PFSK-1 (cell line): ENCODE measurements around the gene NFKB1.

ENCODE experiments used
- FOXP2 ChIP-seq: optimal IDR thresholded peaks from 2 replicates; pipeline ENCODE3; 2011; ENCODE audit warnings: borderline replicate concordance, control low read depth, inconsistent platforms; ENCODE audit not compliant: insufficient read depth; ENCODE audit errors: extremely low read length, extremely low read depth
- POLR2AphosphoS5 ChIP-seq: IDR thresholded peaks from 2 replicates; pipeline ENCODE4 v1.6.1; 2012; ENCODE audit warnings: low read depth, mild to moderate bottlenecking, control low read depth, low read length, moderate library complexity
- SIN3A ChIP-seq: IDR thresholded peaks from 2 replicates; pipeline ENCODE4 v1.6.1; 2012; ENCODE audit warnings: mild to moderate bottlenecking, low read length, moderate library complexity, borderline replicate concordance; ENCODE audit not compliant: insufficient read depth
- TAF1 ChIP-seq: IDR thresholded peaks from 2 replicates; pipeline ENCODE4 v1.6.1; 2012; ENCODE audit warnings: low read length, control low read depth, borderline replicate concordance; ENCODE audit not compliant: insufficient read depth
- TF ChIP-seq, protein P1 (sequence below), 2 experiments: IDR thresholded peaks; 2 replicates each; pipeline versions ENCODE4 v1.6.1 to v1.8.0; 2011 to 2012; ENCODE audit warnings: low read depth in 2 of 2, low read length in 2 of 2, control low read depth in 1 of 2, inconsistent platforms in 1 of 2, mild to moderate bottlenecking in 1 of 2, moderate library complexity in 1 of 2; ENCODE audit not compliant: insufficient read depth in 1 of 2

The NFKB1 gene

DNA sequence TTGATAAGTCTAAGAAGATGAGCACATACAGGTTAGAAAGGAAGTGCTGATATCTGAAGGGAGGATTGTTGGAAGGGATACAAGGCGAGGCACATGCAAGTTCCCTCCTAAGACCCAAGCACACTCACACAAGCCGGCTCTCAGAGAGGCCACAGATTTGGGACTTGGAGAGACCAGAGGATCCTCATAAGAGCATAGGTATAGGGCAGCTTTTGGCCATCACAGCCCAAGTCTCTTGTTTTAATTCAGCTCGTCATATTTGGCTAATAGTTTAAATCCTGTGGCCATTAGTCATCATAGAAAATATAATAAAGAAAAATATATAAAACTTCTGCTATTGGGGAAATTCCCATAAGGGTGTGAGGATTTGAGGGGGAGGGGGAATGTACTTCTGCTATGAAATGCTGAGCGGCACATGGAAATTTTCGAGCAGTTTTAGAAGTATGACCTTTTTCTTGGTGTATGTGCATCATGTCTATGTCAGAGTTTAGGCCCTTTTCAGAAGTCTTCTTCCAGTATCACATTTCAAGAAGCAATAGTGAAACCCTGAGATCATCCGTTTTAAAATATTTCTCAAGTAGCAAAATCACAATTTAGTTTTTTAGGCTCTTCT is 97.7 kb downstream of the NFKB1 start:
- no peak for TF ChIP-seq SIN3A
- TF ChIP-seq TAF1: no peak
- no peak for TF ChIP-seq FOXP2
- no peak for TF ChIP-seq POLR2AphosphoS5
- TF ChIP-seq, protein P1, sequence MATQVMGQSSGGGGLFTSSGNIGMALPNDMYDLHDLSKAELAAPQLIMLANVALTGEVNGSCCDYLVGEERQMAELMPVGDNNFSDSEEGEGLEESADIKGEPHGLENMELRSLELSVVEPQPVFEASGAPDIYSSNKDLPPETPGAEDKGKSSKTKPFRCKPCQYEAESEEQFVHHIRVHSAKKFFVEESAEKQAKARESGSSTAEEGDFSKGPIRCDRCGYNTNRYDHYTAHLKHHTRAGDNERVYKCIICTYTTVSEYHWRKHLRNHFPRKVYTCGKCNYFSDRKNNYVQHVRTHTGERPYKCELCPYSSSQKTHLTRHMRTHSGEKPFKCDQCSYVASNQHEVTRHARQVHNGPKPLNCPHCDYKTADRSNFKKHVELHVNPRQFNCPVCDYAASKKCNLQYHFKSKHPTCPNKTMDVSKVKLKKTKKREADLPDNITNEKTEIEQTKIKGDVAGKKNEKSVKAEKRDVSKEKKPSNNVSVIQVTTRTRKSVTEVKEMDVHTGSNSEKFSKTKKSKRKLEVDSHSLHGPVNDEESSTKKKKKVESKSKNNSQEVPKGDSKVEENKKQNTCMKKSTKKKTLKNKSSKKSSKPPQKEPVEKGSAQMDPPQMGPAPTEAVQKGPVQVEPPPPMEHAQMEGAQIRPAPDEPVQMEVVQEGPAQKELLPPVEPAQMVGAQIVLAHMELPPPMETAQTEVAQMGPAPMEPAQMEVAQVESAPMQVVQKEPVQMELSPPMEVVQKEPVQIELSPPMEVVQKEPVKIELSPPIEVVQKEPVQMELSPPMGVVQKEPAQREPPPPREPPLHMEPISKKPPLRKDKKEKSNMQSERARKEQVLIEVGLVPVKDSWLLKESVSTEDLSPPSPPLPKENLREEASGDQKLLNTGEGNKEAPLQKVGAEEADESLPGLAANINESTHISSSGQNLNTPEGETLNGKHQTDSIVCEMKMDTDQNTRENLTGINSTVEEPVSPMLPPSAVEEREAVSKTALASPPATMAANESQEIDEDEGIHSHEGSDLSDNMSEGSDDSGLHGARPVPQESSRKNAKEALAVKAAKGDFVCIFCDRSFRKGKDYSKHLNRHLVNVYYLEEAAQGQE (IDR thresholded peaks at IDR 0.05; ENCODE audit: insufficient read depth in 1 of 2, low read depth in 2 of 2, low read length in 2 of 2): no peak

DNA sequence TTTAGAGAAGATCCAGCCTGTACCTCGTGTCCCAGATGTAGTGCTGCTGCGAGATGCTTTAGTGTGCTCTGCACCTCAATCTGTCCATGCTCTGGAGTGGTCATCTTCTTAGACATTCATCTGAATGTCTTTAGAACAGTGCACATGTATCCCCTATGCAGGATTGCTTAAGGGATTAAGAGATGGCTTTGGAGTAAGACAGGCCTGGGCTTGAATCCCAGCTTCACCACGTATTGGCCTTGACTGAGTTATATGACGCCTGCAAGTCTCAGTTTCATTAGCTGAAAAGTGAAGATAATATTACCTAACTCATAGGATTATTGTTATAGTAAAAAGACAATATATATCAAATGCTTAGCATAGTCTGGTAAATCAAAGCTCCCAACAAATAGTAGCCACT is 98.3 kb downstream of the NFKB1 start:
- no peak for TF ChIP-seq TAF1
- no peak for TF ChIP-seq SIN3A
- TF ChIP-seq FOXP2: no peak
- TF ChIP-seq POLR2AphosphoS5: no peak
- TF ChIP-seq, protein P1 (IDR thresholded peaks at IDR 0.05; ENCODE audit: insufficient read depth in 1 of 2, low read depth in 2 of 2, low read length in 2 of 2): no peak

DNA sequence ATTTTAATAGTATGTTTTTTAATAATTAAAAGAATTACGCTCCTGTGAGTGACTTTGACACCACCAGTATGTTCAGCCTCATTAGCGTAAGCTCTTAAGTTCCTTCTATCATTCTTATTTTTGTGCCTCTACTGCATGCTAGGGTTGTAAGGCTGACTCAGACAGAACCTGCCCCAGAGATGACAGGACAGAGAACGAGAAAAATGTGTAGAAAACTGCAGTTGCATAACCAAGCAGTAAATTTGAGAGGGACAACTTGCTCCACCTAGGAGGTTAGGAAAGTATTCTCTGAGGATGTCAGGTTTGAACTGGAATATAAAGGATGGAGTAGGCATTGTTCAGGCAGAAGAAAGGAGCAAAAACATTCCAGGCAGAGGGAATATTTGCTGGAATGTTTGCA is 98.7 kb downstream of the NFKB1 start:
- TF ChIP-seq POLR2AphosphoS5: no peak

DNA sequence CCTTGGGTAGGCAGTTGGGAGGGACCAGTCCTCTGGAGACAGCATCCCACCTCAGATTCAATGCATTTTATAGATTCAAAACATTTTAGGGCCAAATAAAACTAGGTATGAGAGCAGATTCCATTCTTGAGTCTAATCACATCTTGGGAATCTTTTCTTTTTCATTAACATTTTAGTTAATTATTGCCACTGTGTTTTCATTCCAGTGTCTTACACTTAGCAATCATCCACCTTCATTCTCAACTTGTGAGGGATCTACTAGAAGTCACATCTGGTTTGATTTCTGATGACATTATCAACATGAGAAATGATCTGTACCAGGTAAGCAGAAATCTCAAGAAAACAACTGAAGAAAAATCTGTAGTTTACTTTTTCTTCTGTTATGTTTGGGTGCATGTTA is 99.5 kb downstream of the NFKB1 start:
- TF ChIP-seq POLR2AphosphoS5 (no peak), SIN3A (no peak), FOXP2 (no peak), TAF1 (no peak)
- TF ChIP-seq, protein P1 (IDR thresholded peaks at IDR 0.05; ENCODE audit: insufficient read depth in 1 of 2, low read depth in 2 of 2, low read length in 2 of 2): no peak

DNA sequence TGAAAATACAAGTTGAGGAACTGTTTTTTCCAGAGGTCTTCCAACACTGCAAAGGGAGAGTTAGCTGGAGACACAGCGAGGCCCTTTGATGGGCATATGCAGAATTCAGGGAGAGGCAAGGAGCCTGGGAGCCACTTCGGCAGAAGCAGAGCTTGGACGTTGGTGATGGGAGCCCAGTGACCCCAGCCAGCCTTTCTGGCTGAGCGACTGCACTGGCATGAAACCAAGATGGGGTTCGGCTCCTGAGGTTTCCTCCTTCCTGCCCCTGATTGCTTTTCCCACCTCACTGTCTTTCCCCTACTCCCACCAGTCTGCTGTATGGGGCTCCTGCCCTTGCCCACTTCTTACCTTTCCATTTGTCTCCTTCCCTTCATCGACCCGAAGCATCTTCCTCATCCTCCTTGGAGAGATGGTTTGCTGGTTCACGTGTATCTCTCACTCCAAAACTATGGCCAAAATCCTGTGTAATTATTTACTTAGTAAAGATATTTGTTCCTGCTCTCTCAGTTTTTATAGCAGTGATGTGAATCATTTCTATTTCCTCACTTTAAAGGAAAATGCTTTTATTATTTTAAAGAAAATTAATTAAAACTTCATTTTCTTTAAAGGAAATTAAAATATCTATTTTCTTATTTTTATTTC is 100.5 kb downstream of the NFKB1 start:
- TF ChIP-seq POLR2AphosphoS5: no peak
- no peak for TF ChIP-seq TAF1
- no peak for TF ChIP-seq FOXP2
- no peak for TF ChIP-seq SIN3A
- TF ChIP-seq, protein P1 (IDR thresholded peaks at IDR 0.05; ENCODE audit: insufficient read depth in 1 of 2, low read depth in 2 of 2, low read length in 2 of 2): no peak
